Left lung (tissue), 10 donors: ENCODE data around the gene HFM1. TPM values are rescaled to one million over a fixed set of nuclear protein-coding genes. Genes with fewer than 3 reads are reported as not detected.
"Not testable (repeated sequence)": the region's sequence is repeated elsewhere in the genome, so short reads cannot be mapped to it uniquely, and the experiment has no call there.

Source experiments
- ATAC-seq: fragments of 200-7000 bp; cut with Tn5 transposase; one replicate; pipeline ENCODE4 v1.9.1; 2020; ENCODE audit warnings: moderate library complexity
- DNase-seq, 4 donors: peaks; one replicate each; pipeline ENCODE4 v3.0.0-alpha.2; 2013 to 2020
- H3K27ac ChIP-seq, 2 donors: fragments of 200-600 bp; sonication (generic) in 1 of 2; one replicate each; pipeline versions ENCODE4 v1.5.0 to v1.8.0; 2020 to 2021
- H3K27me3 ChIP-seq, 2 donors: fragments of 200-600 bp; sonication (generic) in 1 of 2; one replicate each; pipeline versions ENCODE4 v1.5.0 to v1.8.0; 2020 to 2021
- H3K36me3 ChIP-seq, 2 donors: fragments of 200-600 bp; sonication (generic) in 1 of 2; one replicate each; pipeline versions ENCODE4 v1.5.0 to v1.8.0; 2020 to 2021
- H3K4me1 ChIP-seq, 2 donors: fragments of 200-600 bp; one replicate each; pipeline ENCODE4 v1.8.0; 2021
- H3K4me3 ChIP-seq, 2 donors: fragments of 200-600 bp; sonication (generic) in 1 of 2; one replicate each; pipeline versions ENCODE4 v1.5.0 to v1.8.0; 2020 to 2021; ENCODE audit warnings: mild to moderate bottlenecking in 1 of 2
- H3K9me3 ChIP-seq, 2 donors: fragments of 200-600 bp; sonication (generic) in 1 of 2; one replicate each; pipeline versions ENCODE4 v1.5.0 to v1.8.0; 2020 to 2021
- intact Hi-C, 2 donors: fragments of 100-400 bp; cut with DNase I; formaldehyde crosslinking; loops; one replicate each; pipeline versions ENCODE4 v1.11.2 to v1.14.2; 2022
- polyA plus RNA-seq, 6 donors: library from polyadenylated mRNA; unstranded; fragments of 120-200 nt; gene quantifications; one replicate each; pipeline ENCODE4 v1.2.1, GENCODE V29; 2013; ENCODE audit not compliant: insufficient read length in 6 of 6
- total RNA-seq, 2 donors: library from RNA; stranded (reverse); fragmentation: NEBNext Ultra II Directional; extraction: Animal tissue kit (Norgen Biotek cat#: 25700); gene quantifications; one replicate each; pipeline ENCODE4 v1.2.1, GENCODE V29; 2021
- TF ChIP-seq, protein P1 (sequence below), 2 donors: fragments of 200-600 bp; sonication (generic) in 1 of 2; IDR thresholded peaks; one replicate each; pipeline versions ENCODE4 v1.5.0 to v1.8.0; 2021; ENCODE audit warnings: antibody characterized with exemption in 2 of 2
- donor health status: DM: no; HTN: yes; CAD: no.
- donor health status: DM: no; HTN: no; CAD: no.

HFM1 gene
- total and polyA plus RNA-seq, 8 donors, result 0.58 to 14.7 (median 9.4) TPM

DNA sequence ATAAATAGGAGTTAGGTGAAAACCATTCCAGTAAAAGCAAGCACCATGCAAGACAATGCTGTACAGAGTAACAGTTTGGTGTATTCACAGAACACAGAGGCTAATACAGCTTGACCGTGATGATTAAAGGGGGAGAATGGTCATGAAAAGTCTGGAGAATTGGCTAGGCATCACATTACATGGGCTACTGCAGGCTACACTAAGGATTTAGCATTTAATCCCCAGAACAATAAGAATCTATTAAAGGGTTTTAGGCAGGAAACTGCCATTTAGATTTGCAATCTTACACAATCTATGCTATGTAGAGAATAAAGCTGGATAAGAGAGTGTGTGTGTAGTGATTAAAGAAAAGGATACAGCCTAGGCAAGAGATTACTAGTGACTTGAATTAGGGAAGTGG lies 30.6 kb downstream of the HFM1 start:
- no peak for DNase-seq
- Histone ChIP-seq H3K36me3 (no peaks in the 10 kb centered on the region), H3K4me3 (no peak overlapping the region), H3K27ac (no peak overlapping the region), H3K9me3 (no peaks in the 10 kb centered on the region), H3K27me3 (no peaks in the 10 kb centered on the region), H3K4me1 (no peaks in the 10 kb centered on the region)
- no peak for ATAC-seq
- intact Hi-C loops, result no loop called here
- TF ChIP-seq, protein P1, sequence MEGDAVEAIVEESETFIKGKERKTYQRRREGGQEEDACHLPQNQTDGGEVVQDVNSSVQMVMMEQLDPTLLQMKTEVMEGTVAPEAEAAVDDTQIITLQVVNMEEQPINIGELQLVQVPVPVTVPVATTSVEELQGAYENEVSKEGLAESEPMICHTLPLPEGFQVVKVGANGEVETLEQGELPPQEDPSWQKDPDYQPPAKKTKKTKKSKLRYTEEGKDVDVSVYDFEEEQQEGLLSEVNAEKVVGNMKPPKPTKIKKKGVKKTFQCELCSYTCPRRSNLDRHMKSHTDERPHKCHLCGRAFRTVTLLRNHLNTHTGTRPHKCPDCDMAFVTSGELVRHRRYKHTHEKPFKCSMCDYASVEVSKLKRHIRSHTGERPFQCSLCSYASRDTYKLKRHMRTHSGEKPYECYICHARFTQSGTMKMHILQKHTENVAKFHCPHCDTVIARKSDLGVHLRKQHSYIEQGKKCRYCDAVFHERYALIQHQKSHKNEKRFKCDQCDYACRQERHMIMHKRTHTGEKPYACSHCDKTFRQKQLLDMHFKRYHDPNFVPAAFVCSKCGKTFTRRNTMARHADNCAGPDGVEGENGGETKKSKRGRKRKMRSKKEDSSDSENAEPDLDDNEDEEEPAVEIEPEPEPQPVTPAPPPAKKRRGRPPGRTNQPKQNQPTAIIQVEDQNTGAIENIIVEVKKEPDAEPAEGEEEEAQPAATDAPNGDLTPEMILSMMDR (IDR thresholded peaks at IDR 0.05), result no peak

DNA sequence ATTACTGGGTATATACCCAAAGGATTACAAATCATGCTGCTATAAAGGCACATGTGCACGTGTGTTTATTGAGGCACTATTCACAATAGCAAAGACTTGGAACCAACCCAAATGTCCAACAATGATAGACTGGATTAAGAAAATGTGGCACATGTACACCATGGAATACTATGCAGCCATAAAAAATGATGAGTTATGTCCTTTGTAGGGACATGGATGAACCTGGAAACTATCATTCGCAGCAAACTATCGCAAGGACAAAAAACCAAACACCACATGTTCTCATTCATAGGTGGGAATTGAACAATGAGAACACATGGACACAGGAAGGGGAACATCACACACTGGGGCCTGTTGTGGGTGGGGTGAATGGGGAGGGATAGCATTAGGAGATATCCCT lies 32.4 kb downstream of the HFM1 start:
- intact Hi-C loops, H3K9me3 ChIP-seq, ATAC-seq, H3K27ac ChIP-seq, H3K4me1 ChIP-seq, H3K4me3 ChIP-seq, DNase-seq, H3K36me3 ChIP-seq, H3K27me3 ChIP-seq: not testable (repeated sequence)

DNA sequence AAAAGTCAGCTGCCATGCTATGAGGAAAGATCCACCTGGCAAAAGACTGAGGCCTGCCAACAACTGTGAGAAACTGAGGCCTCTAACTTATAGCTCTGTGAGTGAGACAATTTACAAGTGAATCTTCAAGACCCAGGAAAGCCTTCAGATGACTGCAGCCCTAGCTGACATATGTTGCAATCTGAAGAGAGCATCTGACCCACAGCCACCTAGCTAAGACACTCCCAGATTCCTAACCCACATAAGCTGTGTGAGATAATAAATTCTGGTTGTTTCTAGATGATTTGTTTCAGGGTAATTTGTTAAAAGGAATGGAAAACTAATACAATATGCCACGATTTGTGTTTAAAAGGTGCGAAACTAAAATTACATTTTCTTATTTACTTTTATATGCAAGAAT lies 55.1 kb downstream of the HFM1 start:
- H3K9me3 ChIP-seq, result peaks cover 3 to 10% of the 10 kb centered on the region in 2 donors
- H3K27me3 ChIP-seq, result no peaks in the 10 kb centered on the region
- ATAC-seq (no peak), DNase-seq (no peak)
- no peak overlapping the region for H3K4me3 ChIP-seq
- H3K4me1 ChIP-seq, result no peaks in the 10 kb centered on the region
- TF ChIP-seq, protein P1 (IDR thresholded peaks at IDR 0.05), result no peak
- intact Hi-C loops, result no loop called here
- no peak overlapping the region for H3K27ac ChIP-seq
- H3K36me3 ChIP-seq, result no peaks in the 10 kb centered on the region

DNA sequence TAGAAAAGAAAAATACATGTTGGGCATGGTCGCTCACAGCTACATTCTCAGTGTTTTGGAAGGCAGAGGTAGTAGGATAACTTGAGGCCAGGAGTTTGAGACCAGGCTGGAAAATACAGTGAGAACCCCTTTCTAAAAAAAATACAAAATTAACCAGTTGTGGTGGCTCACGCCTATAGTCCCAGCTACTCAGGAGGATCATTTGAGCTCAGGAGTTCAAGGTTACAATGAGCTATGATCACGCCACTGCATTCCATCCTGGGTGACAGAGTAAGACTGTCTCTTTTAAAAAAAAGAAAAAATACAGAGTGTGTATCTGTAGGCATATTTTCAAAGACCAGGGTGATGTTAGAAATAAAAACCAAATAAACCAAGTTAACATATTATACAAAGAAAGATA lies 57.8 kb downstream of the HFM1 start:
- TF ChIP-seq, protein P1 (IDR thresholded peaks at IDR 0.05), result no peak
- no peak for ATAC-seq
- intact Hi-C loops, result no loop called here

DNA sequence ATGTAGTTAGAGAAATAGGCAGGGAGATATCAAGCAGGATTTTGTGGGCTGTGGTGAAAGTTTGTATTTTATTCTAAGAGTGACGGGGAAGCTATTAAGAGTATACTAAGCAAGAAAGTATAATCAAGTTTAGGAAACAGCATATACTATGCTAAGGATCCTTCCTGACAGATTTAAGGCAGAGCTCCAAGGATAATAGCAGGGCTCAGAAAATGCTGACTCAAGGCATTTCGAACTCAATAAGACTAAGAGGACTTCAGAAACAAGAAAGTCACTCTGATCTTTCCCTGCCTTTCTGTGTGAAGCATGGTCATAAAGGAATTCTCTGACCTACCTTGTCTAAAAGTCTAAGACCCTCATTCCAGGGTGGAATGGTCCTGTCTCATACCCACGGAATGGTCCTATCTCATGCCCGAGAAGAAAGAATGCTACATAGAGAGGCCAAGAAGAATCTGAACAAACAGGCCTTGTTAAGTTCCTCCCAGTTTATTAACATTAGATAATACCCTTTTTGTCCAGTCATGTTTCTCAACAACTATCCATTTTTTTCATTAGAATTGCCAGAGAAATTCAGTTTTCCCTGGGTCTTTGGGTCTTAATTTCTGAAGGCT lies 59.1 kb downstream of the HFM1 start:
- ATAC-seq (no peak), DNase-seq (peak in 2 of 4 donors; percentile 6 to 9)
- Histone ChIP-seq H3K27ac (no peak overlapping the region), H3K4me1 (no peaks in the 10 kb centered on the region), H3K9me3 (no peaks in the 10 kb centered on the region), H3K36me3 (no peaks in the 10 kb centered on the region), H3K4me3 (no peak overlapping the region), H3K27me3 (no peaks in the 10 kb centered on the region)
- TF ChIP-seq, protein P1 (IDR thresholded peaks at IDR 0.05), result no peak
- intact Hi-C loops, result no loop called here

More for the DNA sequence above, 57.8 kb downstream of the HFM1 start:
- Histone ChIP-seq H3K36me3 (no peaks in the 10 kb centered on the region), H3K9me3 (no peaks in the 10 kb centered on the region), H3K27me3 (no peaks in the 10 kb centered on the region), H3K4me3 (no peak overlapping the region), H3K27ac (no peak overlapping the region), H3K4me1 (no peaks in the 10 kb centered on the region)
- DNase-seq, result no peak

DNA sequence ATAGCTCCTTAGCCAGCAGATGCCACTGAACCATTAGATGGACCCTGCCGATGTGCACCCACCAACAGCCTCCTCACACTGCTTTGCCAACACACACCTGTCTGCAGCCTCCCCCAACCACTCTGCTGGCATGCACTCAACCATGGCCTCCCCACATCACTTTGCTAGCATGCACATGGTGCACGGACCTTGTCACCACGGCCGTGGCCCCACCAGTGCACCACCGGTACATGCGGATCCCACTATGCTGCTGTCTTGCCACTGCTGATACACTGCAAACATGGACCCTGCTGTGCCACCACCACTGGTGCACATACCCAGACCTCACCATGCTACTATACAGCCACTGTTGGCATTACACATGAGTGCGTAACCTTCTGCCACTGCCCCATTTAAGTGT lies 66.1 kb downstream of the HFM1 start:
- no peak for ATAC-seq
- no peak overlapping the region for H3K27ac ChIP-seq
- no peaks in the 10 kb centered on the region for H3K27me3 ChIP-seq
- no peak overlapping the region for H3K4me3 ChIP-seq
- intact Hi-C loops, result no loop called here
- H3K36me3 ChIP-seq, result no peaks in the 10 kb centered on the region
- H3K4me1 ChIP-seq, result no peaks in the 10 kb centered on the region
- peak in 1 of 4 donors; percentile 39 for DNase-seq
- no peaks in the 10 kb centered on the region for H3K9me3 ChIP-seq
- TF ChIP-seq, protein P1 (IDR thresholded peaks at IDR 0.05), result no peak
